Measurements from ENCODE around the gene JAKMIP1. TPM values are rescaled to one million over a fixed set of nuclear protein-coding genes. Genes with fewer than 3 reads are reported as not detected.
A peak's percentile ranks its signal among the peaks of the same experiment; 100 is the strongest.

JAKMIP1 gene
- total RNA-seq, 1 donor from 2014 or later = 0.54 TPM

DNA sequence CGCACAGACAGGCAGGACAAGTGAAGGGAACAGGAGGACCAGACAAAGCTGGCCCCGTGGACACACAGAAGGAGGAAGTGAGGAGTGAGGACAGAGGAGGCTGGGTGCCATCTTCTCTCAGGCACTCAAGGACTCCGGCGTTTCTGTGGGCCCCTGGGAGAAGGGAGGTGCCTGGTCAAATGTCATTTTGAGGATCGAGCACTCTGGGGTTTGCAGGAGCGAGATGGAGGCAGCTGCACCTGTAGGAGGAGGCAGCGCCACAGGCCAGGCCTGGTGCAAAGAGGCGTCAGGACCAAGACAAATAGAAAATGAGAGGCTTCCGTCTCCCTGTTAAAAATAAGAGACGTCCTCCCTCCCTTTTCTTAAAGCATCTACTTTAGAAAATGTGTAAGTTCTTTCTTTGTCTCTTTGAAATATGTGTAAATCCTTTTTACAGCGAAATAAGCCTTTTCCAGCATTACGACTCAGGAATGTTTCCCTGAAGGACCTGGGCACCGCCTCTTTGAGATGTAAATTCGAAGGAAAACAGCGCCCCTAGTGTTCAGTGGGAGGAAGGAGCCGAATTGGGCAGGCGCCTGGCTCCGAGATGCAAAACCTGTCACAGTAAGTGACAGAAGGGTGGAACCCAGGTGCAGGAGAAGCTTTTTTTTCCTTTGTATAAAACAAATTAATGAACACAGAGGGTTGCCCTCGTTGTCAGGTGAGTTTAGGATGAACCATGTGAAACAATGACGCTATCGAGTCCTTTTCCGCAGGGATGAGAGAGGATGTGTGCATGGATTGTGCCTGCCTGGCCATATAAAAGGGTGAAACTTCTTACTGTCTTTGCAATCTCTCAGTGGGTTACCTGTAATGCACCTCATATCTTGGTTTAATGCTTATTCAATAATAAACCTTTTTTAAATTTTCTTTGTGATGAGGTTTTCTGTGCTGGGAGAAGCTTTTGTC is 180.8 kb downstream of the JAKMIP1 start:
- Mint-ChIP-seq H3K4me1 (no peaks in the 10 kb centered on the region), H3K4me3 (no peak overlapping the region), H3K36me3 (ENCODE audit: low read depth) (no peaks in the 10 kb centered on the region), H3K27ac (ENCODE audit: unreplicated experiment) (no peak overlapping the region), H3K27me3 (ENCODE audit: low read depth) (peaks cover 10% of the 10 kb centered on the region), H3K9me3 (no peaks in the 10 kb centered on the region)
- TF ChIP-seq, protein P1, sequence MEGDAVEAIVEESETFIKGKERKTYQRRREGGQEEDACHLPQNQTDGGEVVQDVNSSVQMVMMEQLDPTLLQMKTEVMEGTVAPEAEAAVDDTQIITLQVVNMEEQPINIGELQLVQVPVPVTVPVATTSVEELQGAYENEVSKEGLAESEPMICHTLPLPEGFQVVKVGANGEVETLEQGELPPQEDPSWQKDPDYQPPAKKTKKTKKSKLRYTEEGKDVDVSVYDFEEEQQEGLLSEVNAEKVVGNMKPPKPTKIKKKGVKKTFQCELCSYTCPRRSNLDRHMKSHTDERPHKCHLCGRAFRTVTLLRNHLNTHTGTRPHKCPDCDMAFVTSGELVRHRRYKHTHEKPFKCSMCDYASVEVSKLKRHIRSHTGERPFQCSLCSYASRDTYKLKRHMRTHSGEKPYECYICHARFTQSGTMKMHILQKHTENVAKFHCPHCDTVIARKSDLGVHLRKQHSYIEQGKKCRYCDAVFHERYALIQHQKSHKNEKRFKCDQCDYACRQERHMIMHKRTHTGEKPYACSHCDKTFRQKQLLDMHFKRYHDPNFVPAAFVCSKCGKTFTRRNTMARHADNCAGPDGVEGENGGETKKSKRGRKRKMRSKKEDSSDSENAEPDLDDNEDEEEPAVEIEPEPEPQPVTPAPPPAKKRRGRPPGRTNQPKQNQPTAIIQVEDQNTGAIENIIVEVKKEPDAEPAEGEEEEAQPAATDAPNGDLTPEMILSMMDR (conservative IDR thresholded peaks at IDR 0.05) = peak; percentile 90
- peak; percentile 67 for DNase-seq (ENCODE audit: low read depth, low spot score)

DNA sequence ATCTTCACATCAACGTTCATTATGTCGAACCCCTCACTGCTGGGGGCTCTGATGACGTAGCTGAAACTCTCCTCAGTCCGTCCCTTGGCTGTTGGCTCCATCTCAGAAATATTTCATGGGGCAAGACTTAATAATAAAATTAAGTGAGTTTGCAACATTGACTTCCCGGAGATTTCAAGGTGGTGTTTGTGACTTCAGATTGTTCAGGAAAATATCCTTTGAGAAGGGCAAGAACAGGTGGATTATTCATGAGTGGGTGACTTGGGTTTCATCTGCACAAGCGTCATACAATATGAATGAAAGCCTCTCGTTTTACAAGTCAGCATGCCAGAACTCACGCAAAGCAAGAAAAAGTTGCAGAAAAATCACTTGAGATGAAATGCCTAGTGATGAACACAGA is 182.0 kb downstream of the JAKMIP1 start, which contains the start of gene C4orf50:
Gene C4orf50, minus strand, starts transcription at position 101 of the 400 bp plus-strand sequence.
- Mint-ChIP-seq H3K27ac (ENCODE audit: unreplicated experiment) (no peak within 1 kb of the TSS), H3K4me3 (no peak within 1 kb of the TSS), H3K36me3 (ENCODE audit: low read depth) (no peaks in the 10 kb centered on the region), H3K4me1 (no peaks in the 10 kb centered on the region), H3K27me3 (ENCODE audit: low read depth) (peaks cover 10% of the 10 kb centered on the region), H3K9me3 (no peaks in the 10 kb centered on the region)
- TF ChIP-seq, protein P1 (conservative IDR thresholded peaks at IDR 0.05) = no peak
- no peak for DNase-seq (ENCODE audit: low read depth, low spot score)

DNA sequence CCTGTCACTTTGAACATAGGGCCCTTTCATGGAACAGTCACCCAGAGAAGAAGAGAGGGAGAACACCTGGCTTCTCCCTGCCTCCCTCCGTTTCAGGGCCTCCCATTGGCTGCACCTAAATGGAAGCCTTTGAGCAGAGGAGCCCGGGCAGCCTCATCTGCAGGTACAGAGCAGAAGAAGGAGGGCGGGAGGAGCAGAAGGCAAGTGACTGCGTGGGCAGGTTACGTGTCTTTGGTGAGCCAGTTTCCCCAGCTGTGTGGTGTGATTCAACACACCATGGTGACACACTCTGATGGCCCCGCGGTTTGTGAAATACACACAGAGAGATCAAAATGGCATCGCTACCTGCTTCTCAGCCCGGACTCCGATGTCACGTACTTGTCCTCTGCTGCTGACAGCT is 182.5 kb downstream of the JAKMIP1 start:
- TF ChIP-seq, protein P1 (conservative IDR thresholded peaks at IDR 0.05) = no peak
- Mint-ChIP-seq H3K27me3 (ENCODE audit: low read depth) (peaks cover 10% of the 10 kb centered on the region), H3K4me3 (no peak overlapping the region), H3K9me3 (no peaks in the 10 kb centered on the region), H3K4me1 (no peaks in the 10 kb centered on the region), H3K36me3 (ENCODE audit: low read depth) (no peaks in the 10 kb centered on the region), H3K27ac (ENCODE audit: unreplicated experiment) (no peak overlapping the region)
- no peak for DNase-seq (ENCODE audit: low read depth, low spot score)

DNA sequence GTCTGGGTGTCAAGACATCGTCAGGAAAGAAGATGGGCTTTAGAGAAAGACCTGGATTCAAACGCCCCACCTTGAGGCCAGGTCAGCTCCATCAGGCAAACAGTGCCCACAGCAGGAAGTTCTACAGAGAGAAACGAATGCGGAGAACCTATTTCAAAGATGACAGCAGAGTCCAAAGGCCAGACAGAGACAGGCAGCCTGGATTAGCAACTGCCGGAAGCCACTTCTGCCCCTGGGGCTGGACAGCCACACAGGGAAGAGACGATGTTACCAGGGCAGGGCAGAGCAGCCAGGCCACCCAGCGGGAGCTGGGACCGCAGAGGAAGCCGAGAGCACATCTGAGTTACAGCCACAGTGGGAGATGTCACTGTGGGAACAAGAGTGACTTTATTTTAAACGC is 183.3 kb downstream of the JAKMIP1 start:
- no peak for DNase-seq (ENCODE audit: low read depth, low spot score)
- Mint-ChIP-seq H3K27ac (ENCODE audit: unreplicated experiment) (no peak overlapping the region), H3K9me3 (no peaks in the 10 kb centered on the region), H3K4me3 (no peak overlapping the region), H3K36me3 (ENCODE audit: low read depth) (no peaks in the 10 kb centered on the region), H3K27me3 (ENCODE audit: low read depth) (peaks cover 12% of the 10 kb centered on the region), H3K4me1 (no peaks in the 10 kb centered on the region)
- TF ChIP-seq, protein P1 (conservative IDR thresholded peaks at IDR 0.05) = no peak

DNA sequence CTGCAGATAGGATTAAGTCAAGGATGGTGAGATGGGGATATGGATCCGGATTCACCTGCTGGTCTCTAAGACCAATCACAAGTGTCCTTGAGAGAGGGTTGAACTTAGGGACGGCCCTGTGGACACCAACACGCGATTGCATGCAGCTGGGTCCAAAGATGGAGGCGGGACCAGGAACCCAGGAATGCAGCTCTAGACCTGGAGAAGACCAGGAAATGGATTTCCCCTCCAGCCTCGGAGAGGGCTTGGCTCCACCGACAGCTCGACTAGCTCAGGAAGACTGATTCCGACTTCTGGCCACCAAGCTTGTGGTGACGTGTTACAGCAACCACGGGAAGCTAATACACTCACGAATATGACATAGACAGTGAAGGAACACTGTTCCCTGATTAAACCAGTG is 186.8 kb downstream of the JAKMIP1 start:
- no peaks in the 10 kb centered on the region for H3K36me3 Mint-ChIP-seq (ENCODE audit: low read depth)
- peaks cover 42% of the 10 kb centered on the region for H3K27me3 Mint-ChIP-seq (ENCODE audit: low read depth)
- H3K4me3 Mint-ChIP-seq = no peak overlapping the region
- TF ChIP-seq, protein P1 (conservative IDR thresholded peaks at IDR 0.05) = no peak
- no peaks in the 10 kb centered on the region for H3K9me3 Mint-ChIP-seq
- no peak for DNase-seq (ENCODE audit: low read depth, low spot score)
- no peak overlapping the region for H3K27ac Mint-ChIP-seq (ENCODE audit: unreplicated experiment)
- H3K4me1 Mint-ChIP-seq = peaks cover under 1% of the 10 kb centered on the region
